BLaER1 (cell line): ENCODE measurements around the gene FGF19.
A peak's percentile ranks its signal among the peaks of the same experiment; 100 is the strongest.

ENCODE experiments used
- H3K27ac ChIP-seq: shearing (Covaris generic); formaldehyde crosslinking; 2 replicates; pipeline ENCODE4 v1.8.1; 2022
- H3K27me3 ChIP-seq: shearing (Covaris generic); formaldehyde crosslinking; 2 replicates; pipeline ENCODE4 v1.8.1; 2022
- H3K36me3 ChIP-seq: shearing (Covaris generic); formaldehyde crosslinking; 2 replicates; pipeline ENCODE4 v1.8.1; 2022
- H3K4me1 ChIP-seq: shearing (Covaris generic); formaldehyde crosslinking; 2 replicates; pipeline ENCODE4 v1.8.1; 2022
- H3K4me2 ChIP-seq: shearing (Covaris generic); formaldehyde crosslinking; 2 replicates; pipeline ENCODE4 v1.8.1; 2022
- H3K4me3 ChIP-seq: shearing (Covaris generic); formaldehyde crosslinking; 2 replicates; pipeline ENCODE4 v1.8.1; 2022
- H3K9ac ChIP-seq: shearing (Covaris generic); formaldehyde crosslinking; 2 replicates; pipeline ENCODE4 v1.8.1; 2022
- H3K9me3 ChIP-seq: shearing (Covaris generic); formaldehyde crosslinking; 2 replicates; pipeline ENCODE4 v1.8.1; 2022
- H4K20me1 ChIP-seq: shearing (Covaris generic); formaldehyde crosslinking; 2 replicates; pipeline ENCODE4 v1.8.1; 2022
- Cebpa-rat ChIP-seq: shearing (Covaris generic); IDR thresholded peaks from 2 replicates; pipeline ENCODE4 v1.8.1; 2022

Gene FGF19

GRCh38 chr11:69653406-69653960, 50.3 kb downstream of the FGF19 start:
- Histone ChIP-seq H3K4me1 (peaks cover 20% of the 10 kb centered on the region), H3K36me3 (no peaks in the 10 kb centered on the region), H3K27ac (no peak overlapping the region), H3K4me2 (no peak overlapping the region), H3K9me3 (no peaks in the 10 kb centered on the region), H3K4me3 (no peak overlapping the region), H3K27me3 (no peaks in the 10 kb centered on the region), H4K20me1 (no peaks in the 10 kb centered on the region), H3K9ac (no peak overlapping the region)
- TF ChIP-seq Cebpa-rat, result no peak

- Histone ChIP-seq H3K4me3 (no peak overlapping the region), H4K20me1 (no peaks in the 10 kb centered on the region), H3K27me3 (no peaks in the 10 kb centered on the region), H3K4me1 (peaks cover 25% of the 10 kb centered on the region), H3K9ac (no peak overlapping the region), H3K9me3 (no peaks in the 10 kb centered on the region), H3K4me2 (no peak overlapping the region), H3K27ac (no peak overlapping the region), H3K36me3 (no peaks in the 10 kb centered on the region)
- no peak for TF ChIP-seq Cebpa-rat
These were observed 50.8 kb downstream of the FGF19 start for GRCh38 chr11:69652999-69653398.

GRCh38 chr11:69651834-69652620, 51.8 kb downstream of the FGF19 start:
- no peaks in the 10 kb centered on the region for H3K36me3 ChIP-seq
- H4K20me1 ChIP-seq, result no peaks in the 10 kb centered on the region
- no peaks in the 10 kb centered on the region for H3K9me3 ChIP-seq

GRCh38 chr11:69650832-69651344, 52.9 kb downstream of the FGF19 start:
- Histone ChIP-seq H3K9ac (no peak overlapping the region), H3K4me3 (no peak overlapping the region), H3K4me1 (peaks cover 34% of the 10 kb centered on the region), H3K36me3 (no peaks in the 10 kb centered on the region), H3K9me3 (no peaks in the 10 kb centered on the region), H3K27ac (no peak overlapping the region), H3K4me2 (no peak overlapping the region), H4K20me1 (no peaks in the 10 kb centered on the region), H3K27me3 (no peaks in the 10 kb centered on the region)
- no peak for TF ChIP-seq Cebpa-rat

More at GRCh38 chr11:69651834-69652620, 51.8 kb downstream of the FGF19 start:
- Histone ChIP-seq H3K27me3 (no peaks in the 10 kb centered on the region), H3K9ac (no peak overlapping the region), H3K4me3 (no peak overlapping the region), H3K27ac (no peak overlapping the region), H3K4me1 (peaks cover 34% of the 10 kb centered on the region), H3K4me2 (no peak overlapping the region)
- TF ChIP-seq Cebpa-rat, result no peak

GRCh38 chr11:69650081-69650831, 53.6 kb downstream of the FGF19 start:
- Histone ChIP-seq H3K9me3 (no peaks in the 10 kb centered on the region), H3K4me1 (peaks cover 34% of the 10 kb centered on the region), H3K4me2 (peak overlapping the region; percentile 26; the same call in 1 of the 2 replicates), H4K20me1 (no peaks in the 10 kb centered on the region), H3K27me3 (no peaks in the 10 kb centered on the region), H3K27ac (no peak overlapping the region; the same call in 1 of the 2 replicates), H3K9ac (no peak overlapping the region), H3K4me3 (no peak overlapping the region), H3K36me3 (no peaks in the 10 kb centered on the region)
- TF ChIP-seq Cebpa-rat, result no peak

- Histone ChIP-seq H3K27ac (no peak overlapping the region), H3K4me3 (no peak overlapping the region), H3K9me3 (no peaks in the 10 kb centered on the region), H3K4me1 (peaks cover 31% of the 10 kb centered on the region), H3K4me2 (peak overlapping the region; percentile 26; the same call in 1 of the 2 replicates), H3K36me3 (no peaks in the 10 kb centered on the region), H3K9ac (no peak overlapping the region), H3K27me3 (no peaks in the 10 kb centered on the region), H4K20me1 (no peaks in the 10 kb centered on the region)
- TF ChIP-seq Cebpa-rat, result no peak
These were observed 54.3 kb downstream of the FGF19 start for GRCh38 chr11:69649576-69649900.

GRCh38 chr11:69648679-69649575, 54.9 kb downstream of the FGF19 start:
- no peaks in the 10 kb centered on the region for H3K9me3 ChIP-seq
- no peaks in the 10 kb centered on the region for H3K27me3 ChIP-seq
- peaks cover 6% of the 10 kb centered on the region; the same call in 1 of the 2 replicates for H4K20me1 ChIP-seq
- peak overlapping the region; percentile 82 for H3K4me2 ChIP-seq
- no peak overlapping the region for H3K4me3 ChIP-seq
- no peak overlapping the region for H3K27ac ChIP-seq
- peaks cover 28% of the 10 kb centered on the region for H3K4me1 ChIP-seq
- no peak for TF ChIP-seq Cebpa-rat
- H3K36me3 ChIP-seq, result no peaks in the 10 kb centered on the region
- H3K9ac ChIP-seq, result no peak overlapping the region
